HG03565 (cell line): Measurements from ENCODE around the gene CFAP77.

Source experiments
- ATAC-seq: cut with Tn5 transposase; IDR thresholded peaks from one replicate; pipeline ENCODE4 v1.9.1; 2021; ENCODE audit warnings: mild to moderate bottlenecking, moderate library complexity; ENCODE audit not compliant: unreplicated experiment

CFAP77 gene

GRCh38 chr9:132572921-132573320 is 162.9 kb downstream of the CFAP77 start:
- no peak for ATAC-seq

GRCh38 chr9:132575005-132575609 is 165.1 kb downstream of the CFAP77 start:
- no peak for ATAC-seq

DNA sequence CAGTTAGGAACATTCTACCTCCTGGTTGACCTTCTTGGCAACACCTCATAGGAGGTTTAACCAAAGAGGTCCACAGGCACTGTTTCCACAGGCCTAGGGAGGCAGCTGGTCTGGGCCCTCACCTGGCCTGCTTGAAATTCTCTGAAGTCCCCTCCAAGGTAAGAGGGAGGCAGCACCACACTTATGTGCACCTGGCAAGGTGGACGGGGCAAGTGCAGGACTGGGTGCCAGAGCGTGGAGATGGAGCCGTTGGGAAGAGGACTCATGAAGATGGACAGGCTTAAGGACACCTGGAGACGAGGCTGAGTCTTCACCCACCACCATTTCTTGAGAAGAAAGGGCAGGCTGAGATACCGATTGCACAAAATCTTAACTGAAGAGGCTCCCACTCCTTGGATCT is 165.8 kb downstream of the CFAP77 start:
- ATAC-seq: no peak

- no peak for ATAC-seq
Observed at GRCh38 chr9:132577119-132577518, 167.1 kb downstream of the CFAP77 start.

- ATAC-seq: no peak
Observed at GRCh38 chr9:132578367-132578932, 168.4 kb downstream of the CFAP77 start.

DNA sequence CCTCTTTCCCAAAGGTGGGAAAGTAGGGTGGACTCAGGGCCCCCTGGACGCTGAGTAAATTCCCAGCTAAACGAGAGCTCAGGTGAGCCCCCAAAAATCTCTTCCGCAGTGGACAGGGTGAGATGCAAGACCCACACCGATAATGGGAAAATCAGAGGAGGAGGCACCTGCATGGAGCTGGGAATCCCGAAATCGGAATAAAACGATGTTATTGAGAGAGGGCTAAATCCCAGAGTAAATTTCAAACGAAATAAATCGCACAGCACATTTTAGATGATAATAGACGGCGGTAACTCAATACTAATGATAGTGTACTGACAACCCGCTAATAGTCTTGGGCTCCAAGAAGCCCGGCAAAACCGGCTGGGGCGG is 169.4 kb downstream of the CFAP77 start:
- no peak for ATAC-seq

DNA sequence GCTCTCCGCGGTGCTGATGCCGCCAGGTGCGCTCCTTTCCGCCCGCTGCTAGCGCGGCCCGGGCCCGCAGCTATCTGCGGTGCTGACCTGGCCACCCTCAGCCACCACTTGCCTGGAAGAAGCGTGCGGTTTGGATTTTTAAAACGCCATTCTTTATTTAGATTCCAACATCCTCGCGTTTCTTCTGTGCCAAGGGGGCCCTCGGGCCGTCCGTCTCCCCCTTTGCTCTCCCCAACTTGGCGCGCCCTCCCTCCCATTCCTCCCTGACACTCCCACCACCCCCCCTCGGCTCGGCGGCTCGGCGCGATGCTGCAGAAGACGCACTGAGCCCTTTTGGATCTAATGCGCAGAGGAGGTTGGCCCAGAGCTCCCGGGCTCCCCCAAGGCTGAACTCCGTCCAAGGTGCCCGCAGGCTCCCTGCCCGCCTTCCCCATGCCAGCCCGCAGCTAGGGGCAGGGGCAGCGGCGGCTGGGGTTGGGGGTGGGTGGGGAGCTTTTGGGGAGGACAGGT is 172.3 kb downstream of the CFAP77 start, which contains the start of gene BARHL1:
Gene BARHL1 (plus strand): TSS at position 331 of the 510 bp plus-strand sequence. CDS start 192 bp downstream, outside the sequence.
- ATAC-seq: no peak

DNA sequence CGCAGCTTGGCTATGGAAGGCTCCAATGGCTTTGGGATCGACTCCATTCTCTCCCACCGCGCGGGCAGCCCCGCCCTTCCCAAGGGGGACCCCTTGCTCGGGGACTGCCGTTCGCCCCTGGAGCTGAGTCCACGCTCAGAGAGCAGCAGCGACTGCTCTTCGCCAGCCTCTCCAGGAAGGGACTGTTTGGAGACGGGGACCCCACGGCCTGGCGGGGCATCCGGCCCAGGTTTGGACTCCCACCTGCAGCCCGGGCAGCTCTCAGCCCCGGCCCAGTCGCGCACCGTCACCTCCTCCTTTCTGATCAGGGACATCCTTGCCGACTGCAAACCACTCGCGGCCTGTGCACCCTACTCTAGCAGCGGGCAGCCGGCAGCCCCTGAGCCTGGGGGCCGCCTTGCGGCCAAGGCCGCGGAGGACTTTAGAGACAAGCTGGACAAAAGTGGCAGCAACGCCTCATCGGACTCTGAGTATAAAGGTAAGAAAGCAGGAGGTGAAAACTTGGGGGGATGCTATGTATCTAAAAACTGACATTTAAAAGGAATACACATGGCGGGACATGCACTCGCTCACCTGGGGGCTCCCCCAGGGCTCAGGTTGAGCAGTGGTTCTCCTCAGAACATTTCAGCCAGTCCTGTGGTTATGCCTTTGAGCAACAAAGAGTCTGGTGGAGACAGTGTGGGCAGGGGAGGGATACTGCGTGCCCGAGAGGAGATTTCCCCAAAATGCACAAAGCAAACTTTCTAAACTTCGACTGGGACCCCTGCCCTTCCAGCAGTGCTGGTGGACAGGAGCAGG is 173.0 kb downstream of the CFAP77 start:
- no peak for ATAC-seq

- ATAC-seq: no peak
Observed at GRCh38 chr9:132583584-132584304, 173.7 kb downstream of the CFAP77 start.

DNA sequence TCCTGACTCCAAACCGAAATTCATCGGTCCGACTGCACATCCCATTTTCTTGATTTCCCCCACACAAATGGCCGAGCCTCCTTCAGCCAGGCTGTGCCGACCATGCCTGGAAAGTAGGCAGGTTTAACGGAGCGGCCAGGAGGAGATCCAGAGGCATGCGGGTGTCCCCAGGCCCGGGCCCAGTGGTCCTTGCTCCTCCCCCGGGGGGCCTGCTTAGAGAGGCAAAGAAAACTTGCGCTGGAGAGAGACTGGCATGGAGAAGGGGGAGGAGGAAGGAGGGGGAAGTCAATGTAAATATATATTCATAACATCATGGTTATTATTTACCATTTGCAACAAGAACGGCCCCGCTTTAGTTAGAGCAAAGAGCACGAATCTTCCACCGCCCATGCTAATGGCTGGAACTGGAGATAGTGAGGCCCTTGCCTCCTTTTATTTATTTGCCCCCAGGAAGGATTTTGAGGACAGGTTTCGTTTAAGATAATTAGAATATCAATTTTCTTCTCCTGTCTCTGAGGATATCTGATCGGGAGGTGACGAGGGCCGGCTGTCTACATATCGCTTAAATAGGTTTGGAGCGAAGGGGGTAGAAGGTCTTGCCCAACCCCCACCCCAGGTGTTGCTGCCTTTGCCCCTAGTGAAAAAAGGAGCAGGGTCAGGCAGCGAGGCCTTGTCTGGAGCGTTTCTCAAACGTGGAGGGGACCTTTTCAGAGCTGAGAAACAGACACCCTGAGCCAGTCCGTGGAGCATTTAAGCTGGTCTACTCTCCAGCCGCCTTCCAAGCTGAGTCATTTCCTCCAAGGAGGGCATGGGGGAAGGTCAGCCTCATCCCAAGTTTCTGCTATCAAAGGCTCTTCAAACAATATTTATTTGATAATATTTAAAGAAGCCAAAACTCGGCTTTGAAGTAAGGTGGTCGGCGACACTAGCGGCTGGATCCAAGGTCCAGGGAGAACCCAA is 174.9 kb downstream of the CFAP77 start:
- no peak for ATAC-seq

- no peak for ATAC-seq
Observed at GRCh38 chr9:132585954-132586829, 176.2 kb downstream of the CFAP77 start.

GRCh38 chr9:132586830-132587591 is 177.0 kb downstream of the CFAP77 start:
- no peak for ATAC-seq

GRCh38 chr9:132587592-132587955 is 177.6 kb downstream of the CFAP77 start:
- ATAC-seq: no peak

DNA sequence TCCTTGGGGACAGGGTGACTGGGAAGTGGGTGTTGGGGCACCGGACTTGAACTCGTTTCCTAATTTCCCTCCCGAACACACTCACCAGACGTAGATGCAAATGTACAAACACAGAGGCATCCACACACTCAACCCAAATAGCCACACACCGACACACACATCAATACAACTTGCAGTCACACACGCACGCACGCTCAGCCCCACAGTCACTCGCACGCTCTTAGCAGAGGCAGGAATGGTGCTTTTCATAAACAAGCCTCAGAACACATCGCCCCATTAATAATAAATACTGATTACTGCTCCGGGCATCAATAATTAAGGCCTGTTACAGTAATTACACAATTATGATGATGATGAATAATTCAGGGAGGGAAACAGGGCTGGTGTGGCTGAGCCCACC is 178.1 kb downstream of the CFAP77 start:
- ATAC-seq: no peak

DNA sequence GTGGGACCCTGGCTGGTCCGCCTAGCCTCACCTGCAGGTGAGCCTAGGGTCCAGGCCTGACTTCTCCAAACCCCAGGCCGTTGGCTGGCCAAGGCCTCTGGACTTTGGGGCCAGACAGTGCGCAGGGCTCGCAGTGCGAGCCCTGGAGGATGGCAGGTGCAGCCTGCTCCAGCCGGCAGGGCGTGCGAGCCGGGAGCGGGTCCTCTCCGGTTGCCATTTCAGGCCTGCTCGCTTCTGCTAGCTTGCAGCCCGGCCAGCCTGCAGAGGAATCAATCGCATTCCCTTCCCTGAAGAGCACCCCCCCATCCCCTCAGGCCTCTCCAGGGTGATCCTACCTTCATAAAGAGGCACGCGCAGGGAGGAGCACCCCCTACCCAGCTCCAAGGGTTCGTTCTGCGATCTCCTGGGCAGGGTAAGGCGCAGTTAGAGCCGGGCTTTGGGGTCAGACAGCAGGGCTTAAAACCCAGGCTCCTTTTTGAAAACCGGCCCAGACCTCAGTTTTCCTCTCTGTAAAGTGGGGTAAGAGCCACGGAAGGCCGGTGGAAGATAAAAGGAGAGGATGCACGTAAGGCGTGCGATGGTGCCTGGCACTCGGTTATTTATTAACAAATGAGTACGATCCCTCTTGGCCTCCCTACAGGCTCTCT is 178.6 kb downstream of the CFAP77 start:
- no peak for ATAC-seq

- no peak for ATAC-seq
Observed at GRCh38 chr9:132589148-132590036, 179.4 kb downstream of the CFAP77 start.

- ATAC-seq: no peak
Observed at GRCh38 chr9:132590037-132590317, 180.0 kb downstream of the CFAP77 start.
